H1 (cell line): Measurements from ENCODE around the gene IDUA. TPM values are rescaled to one million over a fixed set of nuclear protein-coding genes. Genes with fewer than 3 reads are reported as not detected.

Source experiments
- CTCF ChIA-PET: fragments of 300-600 bp; sonication (Branson Sonifier 250); formaldehyde crosslinking; loops from one replicate; lab custom pipeline; 2021; ENCODE audit not compliant: partially characterized antibody; lab: Charles Lee
- POLR2A ChIA-PET: fragments of 300-600 bp; sonication (Branson Sonifier 250); formaldehyde crosslinking; loops from one replicate; lab custom pipeline; 2021; ENCODE audit warnings: inconsistent platforms; ENCODE audit not compliant: partially characterized antibody; lab: Charles Lee
- DNase-seq, 2 experiments: peaks; one replicate each; pipeline versions ENCODE4 v3.0.0 to v3.0.0-alpha.2; 2010 to 2022; ENCODE audit warnings: low spot score in 2 of 2, low read depth in 1 of 2, mixed read lengths in 1 of 2
- FAIRE-seq: peaks from 2 replicates; lab custom pipeline; 2011; peaks lifted over from hg19 to GRCh38; lab: Jason Lieb, UNC
- H2AFZ ChIP-seq: 2 replicates; pipeline ENCODE4 v1.8.1; 2012; ENCODE audit warnings: low read length, inconsistent platforms
- H2AK5ac ChIP-seq: 2 replicates; pipeline ENCODE4 v1.6.1; 2013; ENCODE audit warnings: low read depth, low read length
- H2BK120ac ChIP-seq: replicated peaks from 2 replicates; pipeline ENCODE3; 2013; ENCODE audit warnings: low read depth, low read length, inconsistent platforms
- H2BK12ac ChIP-seq: 2 replicates; pipeline ENCODE4 v1.6.1; 2013; ENCODE audit warnings: low read depth, low read length
- H2BK15ac ChIP-seq: 2 replicates; pipeline ENCODE4 v1.6.1; 2013; ENCODE audit warnings: low read length
- H2BK20ac ChIP-seq: 2 replicates; pipeline ENCODE4 v1.6.1; 2013; ENCODE audit warnings: low read length
- H2BK5ac ChIP-seq: 2 replicates; pipeline ENCODE4 v1.6.1; 2013; ENCODE audit warnings: low read depth, low read length
- H3K14ac ChIP-seq: 2 replicates; pipeline ENCODE4 v1.6.1; 2013; ENCODE audit warnings: inconsistent platforms; ENCODE audit not compliant: insufficient read length
- H3K18ac ChIP-seq: 2 replicates; pipeline ENCODE4 v1.6.1; 2013; ENCODE audit warnings: low read length; ENCODE audit errors: extremely low read depth
- H3K23ac ChIP-seq: 2 replicates; pipeline ENCODE4 v1.6.1; 2013; ENCODE audit warnings: inconsistent platforms; ENCODE audit not compliant: insufficient read length
- H3K23me2 ChIP-seq: 2 replicates; pipeline ENCODE4 v1.6.1; 2013; ENCODE audit warnings: low read depth, low read length
- H3K27ac ChIP-seq: 2 replicates; pipeline ENCODE4 v1.6.1; 2011; ENCODE audit warnings: low read depth, low read length, inconsistent platforms
- H3K27me3 ChIP-seq, 4 experiments: replicated peaks in 1 of 4; 1 replicate in 1 of 4; 2 replicates in 3 of 4; pipeline versions ENCODE4 v1.6.1 to v1.8.1; 2011 to 2013; ENCODE audit warnings: low read length in 3 of 4, mild to moderate bottlenecking in 3 of 4, inconsistent platforms in 2 of 4, mixed read lengths in 2 of 4, moderate library complexity in 1 of 4; ENCODE audit not compliant: control insufficient read depth in 3 of 4, insufficient read depth in 3 of 4; ENCODE audit errors: extremely low read depth in 1 of 4
- H3K36me3 ChIP-seq, 4 experiments: 2 replicates each; pipeline versions ENCODE4 v1.6.1 to v1.8.1; 2011 to 2013; ENCODE audit warnings: mild to moderate bottlenecking in 4 of 4, low read length in 3 of 4, moderate library complexity in 2 of 4, control low read depth in 1 of 4, inconsistent platforms in 1 of 4; ENCODE audit not compliant: insufficient read depth in 4 of 4, control insufficient read depth in 2 of 4
- H3K4ac ChIP-seq: replicated peaks from 2 replicates; pipeline ENCODE3; 2013; ENCODE audit warnings: low read length, low read depth, mixed read lengths, inconsistent platforms; ENCODE audit not compliant: insufficient read length
- H3K4me1 ChIP-seq, 4 experiments: replicated peaks in 1 of 4; 1 replicate in 1 of 4; 2 replicates in 3 of 4; pipeline versions ENCODE4 v1.6.1 to v1.8.1; 2011 to 2013; ENCODE audit warnings: low read length in 3 of 4, inconsistent platforms in 2 of 4, mixed read lengths in 1 of 4; ENCODE audit not compliant: insufficient read depth in 4 of 4, control insufficient read depth in 3 of 4
- H3K4me2 ChIP-seq, 2 experiments: 2 replicates each; pipeline versions ENCODE4 v1.6.1 to v1.8.1; 2011 to 2013; ENCODE audit warnings: low read depth in 2 of 2, low read length in 2 of 2, control low read depth in 1 of 2, inconsistent platforms in 1 of 2, mild to moderate bottlenecking in 1 of 2; ENCODE audit not compliant: insufficient read depth in 1 of 2
- H3K4me3 ChIP-seq, 4 experiments: fragments of 200-600, 300-600 bp in 1 of 4; sonication (generic), shearing (Covaris generic), sonication (Bioruptor Twin) in 1 of 4; 2 replicates each; pipeline versions ENCODE4 v1.5.1 to v1.8.1; 2011 to 2016; ENCODE audit warnings: low read length in 4 of 4, low read depth in 3 of 4, control low read depth in 2 of 4, inconsistent platforms in 2 of 4, mild to moderate bottlenecking in 2 of 4, mixed read lengths in 1 of 4, moderate library complexity in 1 of 4; ENCODE audit not compliant: insufficient read depth in 2 of 4; ENCODE audit errors: extremely low read depth in 1 of 4
- H3K56ac ChIP-seq: replicated peaks from 2 replicates; pipeline ENCODE3; 2013; ENCODE audit warnings: low read depth, mild to moderate bottlenecking, mixed read lengths, low read length, inconsistent platforms; ENCODE audit not compliant: insufficient read length
- H3K79me1 ChIP-seq: 2 replicates; pipeline ENCODE4 v1.6.1; 2013; ENCODE audit warnings: low read depth, low read length, control low read depth
- H3K79me2 ChIP-seq, 2 experiments: 2 replicates each; pipeline versions ENCODE4 v1.6.1 to v1.8.1; 2012 to 2013; ENCODE audit warnings: low read length in 2 of 2, mild to moderate bottlenecking in 2 of 2, inconsistent platforms in 1 of 2; ENCODE audit not compliant: insufficient read depth in 2 of 2, control insufficient read depth in 1 of 2
- H3K9ac ChIP-seq, 4 experiments: replicated peaks in 1 of 4; 1 replicate in 1 of 4; 2 replicates in 3 of 4; pipeline versions ENCODE4 v1.6.1 to v1.8.1; 2011 to 2013; ENCODE audit warnings: low read depth in 3 of 4, low read length in 3 of 4, control low read depth in 2 of 4, mild to moderate bottlenecking in 2 of 4, moderate library complexity in 2 of 4, inconsistent platforms in 1 of 4; ENCODE audit errors: extremely low read depth in 1 of 4
- H3K9me3 ChIP-seq, 2 experiments: 2 replicates each; pipeline versions ENCODE4 v1.6.1 to v1.8.1; 2012 to 2013; ENCODE audit warnings: mild to moderate bottlenecking in 2 of 2, moderate library complexity in 2 of 2, control low read depth in 1 of 2, inconsistent platforms in 1 of 2, low read depth in 1 of 2, low read length in 1 of 2, mixed read lengths in 1 of 2; ENCODE audit not compliant: insufficient read depth in 2 of 2
- H4K20me1 ChIP-seq, 2 experiments: replicated peaks in 1 of 2; 2 replicates each; pipeline versions ENCODE3 to v1.8.1; 2011 to 2013; ENCODE audit warnings: inconsistent platforms in 2 of 2, low read length in 2 of 2, mild to moderate bottlenecking in 1 of 2; ENCODE audit not compliant: insufficient read depth in 2 of 2, control insufficient read depth in 1 of 2
- H4K5ac ChIP-seq: 2 replicates; pipeline ENCODE4 v1.6.1; 2013; ENCODE audit warnings: low read length, low read depth, mixed read lengths, inconsistent platforms; ENCODE audit not compliant: insufficient read length
- H4K8ac ChIP-seq: 2 replicates; pipeline ENCODE4 v1.8.0; 2013; ENCODE audit warnings: mild to moderate bottlenecking, moderate library complexity, low read length, inconsistent platforms; ENCODE audit not compliant: insufficient read depth; ENCODE audit errors: extremely low read depth
- H4K91ac ChIP-seq: replicated peaks from 2 replicates; pipeline ENCODE3; 2013; ENCODE audit warnings: low read length, mixed read lengths, inconsistent platforms; ENCODE audit not compliant: insufficient read length
- BCL11A ChIP-seq, 2 experiments: IDR thresholded peaks; one replicate each; pipeline ENCODE4 v1.6.1; 2011; ENCODE audit warnings: low read depth in 2 of 2, low read length in 2 of 2, mild to moderate bottlenecking in 2 of 2
- CHD2 ChIP-seq: IDR thresholded peaks from 2 replicates; pipeline ENCODE4 v1.6.1; 2012; ENCODE audit warnings: low read length, improper control_type of control experiment
- CTCF ChIP-seq, 3 experiments: IDR thresholded peaks; 1 replicate in 2 of 3; 2 replicates in 1 of 3; pipeline versions ENCODE4 v1.5.1 to v1.6.1; 2011; ENCODE audit warnings: low read length in 3 of 3, mild to moderate bottlenecking in 3 of 3, inconsistent platforms in 2 of 3, low read depth in 1 of 3, moderate library complexity in 1 of 3; ENCODE audit not compliant: insufficient read depth in 1 of 3; ENCODE audit errors: control extremely low read depth in 1 of 3
- EP300 ChIP-seq, 2 experiments: IDR thresholded peaks; 1 replicate in 1 of 2; 2 replicates in 1 of 2; pipeline ENCODE4 v1.6.1; 2011 to 2012; ENCODE audit warnings: low read depth in 2 of 2, low read length in 2 of 2, mild to moderate bottlenecking in 2 of 2, borderline replicate concordance in 1 of 2, inconsistent platforms in 1 of 2, moderate library complexity in 1 of 2
- JUN ChIP-seq: IDR thresholded peaks from 2 replicates; pipeline ENCODE4 v1.6.1; 2011; ENCODE audit warnings: low read depth, mild to moderate bottlenecking, improper control_type of control experiment, low read length
- KDM1A ChIP-seq: fragments of 200-600, 300-600 bp; sonication (generic); IDR thresholded peaks from 2 replicates; pipeline ENCODE4 v1.7.1; 2016; ENCODE audit warnings: mild to moderate bottlenecking, low read length, borderline replicate concordance
- KDM5A ChIP-seq: fragments of 200-600 bp; IDR thresholded peaks from 2 replicates; pipeline ENCODE4 v1.7.1; 2012; ENCODE audit warnings: mild to moderate bottlenecking, low read length, inconsistent platforms, mixed read lengths
- NANOG ChIP-seq: IDR thresholded peaks from 2 replicates; pipeline ENCODE4 v1.6.1; 2011; ENCODE audit warnings: low read length, low read depth, mild to moderate bottlenecking, inconsistent platforms; ENCODE audit not compliant: insufficient read depth, poor library complexity, severe bottlenecking
- POLR2A ChIP-seq, 2 experiments: IDR thresholded peaks; 1 replicate in 1 of 2; 2 replicates in 1 of 2; pipeline ENCODE4 v1.6.1; 2011; ENCODE audit warnings: low read depth in 2 of 2, low read length in 2 of 2, mild to moderate bottlenecking in 2 of 2; ENCODE audit errors: control extremely low read depth in 1 of 2
- POLR2AphosphoS5 ChIP-seq: IDR thresholded peaks from 2 replicates; pipeline ENCODE4 v1.6.1; 2011; ENCODE audit warnings: low read depth, low read length
- POU5F1 ChIP-seq: IDR thresholded peaks from 2 replicates; pipeline ENCODE4 v1.6.1; 2011; ENCODE audit warnings: low read depth, mild to moderate bottlenecking, low read length, moderate library complexity
- YY1 ChIP-seq: IDR thresholded peaks from 2 replicates; pipeline ENCODE4 v1.6.1; 2011; ENCODE audit warnings: low read depth, mild to moderate bottlenecking, low read length
- WGBS, 2 experiments: shearing (Covaris generic) in 1 of 2; methylation state at CpG; one replicate each; pipeline versions ENCODE4 v1.1.6 to v1.1.7; 2013 to 2015; ENCODE audit warnings: low lambda C conversion rate in 2 of 2, mixed read lengths in 2 of 2, inconsistent platforms in 1 of 2, low coverage in 1 of 2, missing lambda C conversion rate in 1 of 2; ENCODE audit not compliant: insufficient replicate concordance in 2 of 2, insufficient coverage in 1 of 2, insufficient read length in 1 of 2; ENCODE audit errors: extremely low coverage in 1 of 2, missing lambda C conversion rate in 1 of 2; 5-methylcytosine and 5-hydroxymethylcytosine counted together
- polyA plus RNA-seq, 7 experiments: library from polyadenylated mRNA; depleted of rRNA in 3 of 7; stranded (reverse) in 5 of 7; unstranded in 2 of 7; fragments of >200 nt in 5 of 7; fragments of 200-250 nt in 2 of 7; gene quantifications; 1 replicate in 5 of 7; 2 replicates in 1 of 7; 4 replicates in 1 of 7; pipeline versions ENCODE4 v1.2.1 to v1.2.3, GENCODE V29; 2011 to 2013; ENCODE audit warnings: missing spikeins in 2 of 7, mixed read lengths in 2 of 7
- total RNA-seq: library from RNA; stranded (reverse); fragmentation: NEBNext Ultra II Directional; extraction: Animal tissue kit (Norgen Biotek cat#: 25700); gene quantifications from 2 replicates; pipeline ENCODE4 v1.2.1, GENCODE V29; 2021

IDUA gene
- total and polyA plus RNA-seq, 2 of the 8 experiments (the other 6 are each of a cell fraction or from before 2014, with no cell fraction given): 2.8 to 4.8 TPM

- CTCF ChIA-PET: interaction anchor here (1.0 kb wide), 1 partner anchor 24 kb away, joined by 3 read pairs; no protein-coding TSS in a partner anchor
- WGBS, 2 experiments: 95% methylated on average over 9 of the region's 9 CpGs; no CpG with 5 or more reads in 1 of the 2 experiments
- TF ChIP-seq POLR2A (IDR thresholded peaks at IDR 0.05; ENCODE audit: control extremely low read depth in 1 of 2, low read depth in 2 of 2, low read length in 2 of 2): no peak
- no peak for TF ChIP-seq JUN
- TF ChIP-seq POLR2AphosphoS5: no peak
- no peak for TF ChIP-seq CTCF (IDR thresholded peaks at IDR 0.05; ENCODE audit: control extremely low read depth in 1 of 3, insufficient read depth in 1 of 3, low read depth in 1 of 3, low read length in 3 of 3)
- TF ChIP-seq EP300 (IDR thresholded peaks at IDR 0.05; ENCODE audit: borderline replicate concordance in 1 of 2, low read depth in 2 of 2, low read length in 2 of 2): no peak
- TF ChIP-seq KDM5A: no peak
- no peak for TF ChIP-seq POU5F1
- TF ChIP-seq BCL11A (IDR thresholded peaks at IDR 0.05; ENCODE audit: low read depth in 2 of 2, low read length in 2 of 2): no peak
- TF ChIP-seq YY1: no peak
- TF ChIP-seq NANOG: no peak
- TF ChIP-seq KDM1A: no peak
- no peak for TF ChIP-seq CHD2
These were observed 12.2 kb upstream of the IDUA start for GRCh38 chr4:974668-975067.

More at GRCh38 chr4:974668-975067, 12.2 kb upstream of the IDUA start:
- H2BK120ac ChIP-seq: no peak overlapping the region
- no peaks in the 10 kb centered on the region for H3K79me1 ChIP-seq
- no peak overlapping the region for H4K5ac ChIP-seq
- H2BK15ac ChIP-seq: no peak overlapping the region
- peaks cover 0 to 31% (median 21%) of the 10 kb centered on the region in 4 experiments; a peak in 5 of 7 replicates for H3K27me3 ChIP-seq
- no peak overlapping the region for H3K27ac ChIP-seq
- H3K4me3 ChIP-seq: no peak overlapping the region
- no peak overlapping the region for H3K23ac ChIP-seq
- H4K91ac ChIP-seq: no peak overlapping the region
- no peak overlapping the region for H3K14ac ChIP-seq
- H3K4me1 ChIP-seq: peaks cover 0 to 9% (median 1%) of the 10 kb centered on the region in 4 experiments; a peak in 3 of 7 replicates
- H4K8ac ChIP-seq: no peak overlapping the region
- peaks cover 5% of the 10 kb centered on the region; the same call in 1 of the 2 replicates for H3K23me2 ChIP-seq
- no peak overlapping the region for H3K4me2 ChIP-seq
- no peak overlapping the region for H2BK20ac ChIP-seq
- no peak overlapping the region for H3K18ac ChIP-seq
- no peak overlapping the region for H2BK12ac ChIP-seq
- no peak overlapping the region for H3K9ac ChIP-seq
- no peaks in the 10 kb centered on the region for H3K36me3 ChIP-seq
- FAIRE-seq (no peak), DNase-seq (no peak)
- no peak overlapping the region for H2AFZ ChIP-seq
- peaks cover 5 to 11% of the 10 kb centered on the region in 2 experiments; a peak in 1 of 4 replicates for H3K9me3 ChIP-seq
- H4K20me1 ChIP-seq: peaks cover 3 to 11% of the 10 kb centered on the region in 2 experiments
- POLR2A ChIA-PET: interaction anchor here (1.0 kb wide), 1 partner anchor 16 kb away, joined by 3 read pairs; no protein-coding TSS in a partner anchor
- H2AK5ac ChIP-seq: no peak overlapping the region
- H3K79me2 ChIP-seq: no peaks in the 10 kb centered on the region
- H3K4ac ChIP-seq: no peak overlapping the region
- H2BK5ac ChIP-seq: no peak overlapping the region
- H3K56ac ChIP-seq: no peak overlapping the region
